HG03432 (cell line): Measurements from ENCODE around the gene SYPL2.

Source experiments
- ATAC-seq: cut with Tn5 transposase; IDR thresholded peaks from one replicate; pipeline ENCODE4 v1.9.1; 2021; ENCODE audit warnings: mild to moderate bottlenecking, moderate library complexity; ENCODE audit not compliant: unreplicated experiment

The SYPL2 gene

GRCh38 chr1:109490934-109491302 lies 24.6 kb downstream of the SYPL2 start:
- no peak for ATAC-seq

- ATAC-seq: no peak
Observed at GRCh38 chr1:109491372-109491771, 25.0 kb downstream of the SYPL2 start.

- no peak for ATAC-seq
Observed at GRCh38 chr1:109492779-109493178, 26.4 kb downstream of the SYPL2 start.

GRCh38 chr1:109493227-109493626 lies 26.9 kb downstream of the SYPL2 start:
- ATAC-seq: no peak

- peak; percentile 90 for ATAC-seq
Observed at GRCh38 chr1:109493805-109494539, 27.6 kb downstream of the SYPL2 start, which contains the start of gene CYB561D1. Gene CYB561D1, plus strand, starts transcription at chr1:109494094. Its CDS starts 46 bp downstream, at chr1:109494140.

- ATAC-seq: no peak
Observed at GRCh38 chr1:109495738-109496137, 29.4 kb downstream of the SYPL2 start.

- no peak for ATAC-seq
Observed at GRCh38 chr1:109497449-109498160, 31.3 kb downstream of the SYPL2 start.

GRCh38 chr1:109498161-109498801 lies 31.9 kb downstream of the SYPL2 start:
- no peak for ATAC-seq

- no peak for ATAC-seq
Observed at GRCh38 chr1:109499081-109499480, 32.7 kb downstream of the SYPL2 start.

- no peak for ATAC-seq
Observed at GRCh38 chr1:109499661-109500536, 33.6 kb downstream of the SYPL2 start.

- no peak for ATAC-seq
Observed at GRCh38 chr1:109500941-109501381, 34.6 kb downstream of the SYPL2 start.

GRCh38 chr1:109501644-109502363 lies 35.5 kb downstream of the SYPL2 start:
- ATAC-seq: no peak

GRCh38 chr1:109502364-109502851 lies 36.1 kb downstream of the SYPL2 start:
- no peak for ATAC-seq

GRCh38 chr1:109503935-109504334 lies 37.6 kb downstream of the SYPL2 start:
- ATAC-seq: no peak

GRCh38 chr1:109504974-109505373 lies 38.6 kb downstream of the SYPL2 start:
- no peak for ATAC-seq

GRCh38 chr1:109508001-109508872 lies 41.9 kb downstream of the SYPL2 start:
- no peak for ATAC-seq

GRCh38 chr1:109508873-109509175 lies 42.5 kb downstream of the SYPL2 start:
- ATAC-seq: no peak

GRCh38 chr1:109509176-109510134 lies 43.1 kb downstream of the SYPL2 start, which contains the start of gene AMIGO1:
Gene AMIGO1, minus strand, starts transcription at chr1:109509727. Its CDS starts 815 bp downstream, at chr1:109508912.
- peak; percentile 65 for ATAC-seq
